DOHH2 (cell line): ENCODE results near the gene CDC42BPA.

Experiments
- H3F3A ChIP-seq: fragments of 200-600 bp; sonication (generic), shearing (Covaris generic); 2 replicates; pipeline ENCODE4 v1.6.0; 2016; ENCODE audit warnings: antibody characterized with exemption, mild to moderate bottlenecking; ENCODE audit not compliant: control insufficient read depth, insufficient read depth
- H3K27ac ChIP-seq: fragments of 200-600 bp; sonication (generic); 2 replicates; pipeline ENCODE4 v1.5.1; 2014; ENCODE audit warnings: low read depth, mild to moderate bottlenecking, low read length, moderate library complexity
- H3K27me3 ChIP-seq: fragments of 200-600 bp; sonication (generic); 2 replicates; pipeline ENCODE4 v1.6.1; 2014; ENCODE audit warnings: mild to moderate bottlenecking, low read length, mixed read lengths; ENCODE audit not compliant: control insufficient read depth
- H3K36me3 ChIP-seq: fragments of 200-600 bp; sonication (generic); 2 replicates; pipeline ENCODE4 v1.6.1; 2014; ENCODE audit warnings: mild to moderate bottlenecking, low read length, moderate library complexity, mixed read lengths; ENCODE audit not compliant: control insufficient read depth
- H3K4me1 ChIP-seq: fragments of 200-600 bp; sonication (generic); 2 replicates; pipeline ENCODE4 v1.6.1; 2014; ENCODE audit warnings: mild to moderate bottlenecking, low read length, mixed read lengths; ENCODE audit not compliant: control insufficient read depth
- H3K4me2 ChIP-seq: fragments of 200-600 bp; sonication (generic); 2 replicates; pipeline ENCODE4 v1.6.0; 2014; ENCODE audit warnings: mild to moderate bottlenecking, low read length, moderate library complexity
- H3K4me3 ChIP-seq: fragments of 200-600 bp; sonication (generic); 2 replicates; pipeline ENCODE4 v1.5.1; 2014; ENCODE audit warnings: mild to moderate bottlenecking, low read length, mixed read lengths
- H3K79me2 ChIP-seq: fragments of 200-600 bp; sonication (generic); 2 replicates; pipeline ENCODE4 v1.6.1; 2014; ENCODE audit warnings: mild to moderate bottlenecking, low read length, mixed read lengths; ENCODE audit not compliant: control insufficient read depth
- H3K9me2 ChIP-seq: fragments of 200-600 bp; sonication (generic); replicated peaks from 2 replicates; pipeline ENCODE4 v1.6.1; 2014; ENCODE audit warnings: mild to moderate bottlenecking, low read length, mixed read lengths; ENCODE audit not compliant: control insufficient read depth
- H3K9me3 ChIP-seq: fragments of 200-600 bp; sonication (generic); 2 replicates; pipeline ENCODE4 v1.6.1; 2014; ENCODE audit warnings: antibody characterized with exemption, low read length, mixed read lengths; ENCODE audit not compliant: control insufficient read depth, insufficient read depth
- H4K20me1 ChIP-seq: fragments of 200-600 bp; sonication (generic); 2 replicates; pipeline ENCODE4 v1.6.0; 2014; ENCODE audit warnings: low read depth, mild to moderate bottlenecking, antibody characterized with exemption, low read length, moderate library complexity; ENCODE audit not compliant: control insufficient read depth, insufficient read depth
- CTCF ChIP-seq: fragments of 200-600 bp; sonication (generic); IDR thresholded peaks from one replicate; pipeline ENCODE4 v1.5.1; 2014; ENCODE audit warnings: antibody characterized with exemption, mild to moderate bottlenecking, low read depth, low read length; ENCODE audit not compliant: poor library complexity, severe bottlenecking
- EZH2phosphoT487 ChIP-seq: fragments of 200-600 bp; sonication (generic); IDR thresholded peaks from 2 replicates; pipeline ENCODE4 v1.6.1; 2017; ENCODE audit warnings: borderline replicate concordance, mild to moderate bottlenecking, antibody characterized with exemption, low read length, moderate library complexity, mixed read lengths

The CDC42BPA gene

GRCh38 chr1:226965581-226966440 is 352.5 kb downstream of the CDC42BPA start:
- peaks cover 20% of the 10 kb centered on the region for H3K4me1 ChIP-seq
- no peak overlapping the region for H3K4me2 ChIP-seq
- no peaks in the 10 kb centered on the region; the same call in 1 of the 2 replicates for H4K20me1 ChIP-seq
- H3K27ac ChIP-seq, result no peak overlapping the region
- H3K9me2 ChIP-seq, result no peaks in the 10 kb centered on the region
- no peaks in the 10 kb centered on the region for H3K27me3 ChIP-seq
- H3K79me2 ChIP-seq, result peaks cover 3% of the 10 kb centered on the region
- no peaks in the 10 kb centered on the region; the same call in 1 of the 2 replicates for H3K36me3 ChIP-seq
- H3K9me3 ChIP-seq, result no peaks in the 10 kb centered on the region
- no peak for TF ChIP-seq EZH2phosphoT487
- TF ChIP-seq CTCF, result no peak
- H3F3A ChIP-seq, result no peaks in the 10 kb centered on the region
- no peak overlapping the region for H3K4me3 ChIP-seq

- Histone ChIP-seq H3K9me3 (no peaks in the 10 kb centered on the region; the same call in 1 of the 2 replicates), H3K9me2 (no peaks in the 10 kb centered on the region), H3K79me2 (peaks cover 12% of the 10 kb centered on the region), H3K4me1 (peaks cover 20% of the 10 kb centered on the region), H3K4me3 (no peak overlapping the region), H4K20me1 (no peaks in the 10 kb centered on the region; the same call in 1 of the 2 replicates), H3K27ac (no peak overlapping the region), H3K27me3 (no peaks in the 10 kb centered on the region), H3K4me2 (no peak overlapping the region), H3K36me3 (no peaks in the 10 kb centered on the region), H3F3A (no peaks in the 10 kb centered on the region)
- TF ChIP-seq CTCF (no peak), EZH2phosphoT487 (no peak)
These were observed 353.4 kb downstream of the CDC42BPA start for GRCh38 chr1:226964611-226965486.

GRCh38 chr1:226964068-226964425 is 354.2 kb downstream of the CDC42BPA start:
- no peaks in the 10 kb centered on the region for H3K9me2 ChIP-seq
- H3K27me3 ChIP-seq, result no peaks in the 10 kb centered on the region
- no peaks in the 10 kb centered on the region; the same call in 1 of the 2 replicates for H4K20me1 ChIP-seq
- no peak overlapping the region for H3K27ac ChIP-seq
- peak overlapping the region; percentile 8; the same call in 1 of the 2 replicates for H3K4me2 ChIP-seq
- H3K36me3 ChIP-seq, result no peaks in the 10 kb centered on the region
- no peak overlapping the region for H3K4me3 ChIP-seq
- H3K4me1 ChIP-seq, result peaks cover 20% of the 10 kb centered on the region
- no peaks in the 10 kb centered on the region for H3F3A ChIP-seq
- H3K79me2 ChIP-seq, result peaks cover 20% of the 10 kb centered on the region
- no peak for TF ChIP-seq CTCF
- TF ChIP-seq EZH2phosphoT487, result no peak
- no peaks in the 10 kb centered on the region; the same call in 1 of the 2 replicates for H3K9me3 ChIP-seq
